NCI-H2171 (cell line): ENCODE results near the gene NDUFB8.

ENCODE experiments used
- DNase-seq: peaks from one replicate; lab custom pipeline; 2025; lab: John Stamatoyannopoulos, UW

Gene NDUFB8

DNA sequence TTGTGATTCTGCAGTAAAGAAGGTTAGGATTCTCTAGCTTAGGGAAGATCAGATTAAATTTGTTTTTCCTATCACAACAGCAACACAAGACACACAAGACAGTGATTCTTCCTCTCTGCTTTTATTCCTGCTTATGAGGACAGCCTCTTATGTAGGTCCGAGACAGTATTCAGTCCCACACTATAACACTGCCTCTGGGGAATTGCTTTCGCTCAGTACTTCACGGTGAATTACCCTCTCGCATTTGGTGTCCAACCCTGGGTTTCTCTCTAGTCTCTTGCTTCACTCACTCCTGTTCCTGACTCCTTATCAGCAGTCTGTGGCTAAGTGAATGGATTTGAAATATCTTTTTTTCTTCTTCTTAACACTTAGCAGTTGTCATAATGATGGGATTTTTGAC is 7.8 kb upstream of the NDUFB8 start:
- no peak for DNase-seq

DNA sequence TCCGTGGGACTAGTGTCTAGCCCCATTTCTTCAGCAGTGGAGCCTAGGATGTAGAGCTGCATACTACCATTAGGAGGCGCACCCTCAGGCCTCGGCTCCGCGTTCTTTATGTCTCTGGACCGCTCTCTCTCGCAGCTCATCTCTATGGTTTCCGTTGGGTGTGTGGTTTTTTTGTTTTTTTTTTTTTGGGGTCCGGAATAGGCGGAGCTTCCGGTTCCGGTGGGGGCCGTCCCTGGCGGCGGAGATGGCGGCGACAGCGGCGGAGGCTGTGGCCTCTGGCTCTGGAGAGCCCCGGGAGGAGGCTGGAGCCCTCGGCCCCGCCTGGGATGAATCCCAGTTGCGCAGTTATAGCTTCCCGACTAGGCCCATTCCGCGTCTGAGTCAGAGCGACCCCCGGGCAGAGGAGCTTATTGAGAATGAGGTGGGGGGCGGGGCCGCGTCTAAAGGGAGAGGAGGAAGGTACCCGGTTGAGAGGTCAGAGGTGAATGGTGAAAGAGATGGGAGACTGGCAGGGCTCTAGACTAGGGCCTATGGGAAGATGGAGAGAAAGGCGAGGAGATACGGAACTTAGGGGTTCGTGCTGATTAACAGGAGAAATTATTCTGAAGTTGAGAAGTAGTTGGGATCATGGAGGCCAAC is 6.2 kb upstream of the NDUFB8 start, which contains the start of gene HIF1AN:
Gene HIF1AN (plus strand): TSS at position 229 of the 639 bp plus-strand sequence. CDS start 16 bp downstream, at position 245.
- DNase-seq, result peak; percentile 88

DNA sequence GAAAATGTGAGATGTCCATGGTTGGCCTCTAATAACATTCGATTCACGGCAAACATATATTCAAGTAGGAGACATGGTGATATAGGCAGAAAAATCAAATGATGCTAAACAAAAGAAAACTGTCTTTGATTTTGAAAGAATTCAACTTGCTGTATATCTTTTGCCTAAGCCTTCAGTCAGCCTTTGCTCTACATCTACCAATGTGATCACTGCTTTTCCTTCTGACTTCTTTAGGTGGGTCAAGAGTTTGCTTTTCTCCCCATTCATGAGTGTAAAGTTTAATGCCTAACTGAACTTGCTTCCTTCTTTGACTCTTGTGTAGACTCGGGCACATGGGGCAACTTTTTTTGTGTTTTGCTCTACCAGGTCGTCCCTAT is 5.7 kb upstream of the NDUFB8 start:
- DNase-seq, result no peak

DNA sequence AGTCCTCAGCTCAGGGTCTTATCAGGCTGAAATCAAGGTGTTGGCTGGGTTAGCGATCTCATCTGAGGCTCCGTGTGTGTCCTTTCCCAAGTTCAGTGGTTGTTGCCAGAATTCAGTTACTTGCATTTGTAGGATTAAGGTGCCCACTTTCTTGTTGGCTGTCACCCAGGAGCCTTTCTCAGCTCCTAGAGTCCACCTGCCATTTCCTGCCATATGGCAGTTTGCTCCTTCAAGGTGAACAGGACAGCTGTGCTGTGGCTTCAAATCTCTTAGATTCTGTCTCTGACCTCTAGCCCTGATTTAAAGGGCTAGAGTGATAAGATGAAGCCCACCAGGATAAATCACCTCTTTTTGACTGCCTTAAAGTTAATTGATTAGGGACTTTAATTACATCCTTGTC is 5.1 kb upstream of the NDUFB8 start:
- DNase-seq, result peak; percentile 18

DNA sequence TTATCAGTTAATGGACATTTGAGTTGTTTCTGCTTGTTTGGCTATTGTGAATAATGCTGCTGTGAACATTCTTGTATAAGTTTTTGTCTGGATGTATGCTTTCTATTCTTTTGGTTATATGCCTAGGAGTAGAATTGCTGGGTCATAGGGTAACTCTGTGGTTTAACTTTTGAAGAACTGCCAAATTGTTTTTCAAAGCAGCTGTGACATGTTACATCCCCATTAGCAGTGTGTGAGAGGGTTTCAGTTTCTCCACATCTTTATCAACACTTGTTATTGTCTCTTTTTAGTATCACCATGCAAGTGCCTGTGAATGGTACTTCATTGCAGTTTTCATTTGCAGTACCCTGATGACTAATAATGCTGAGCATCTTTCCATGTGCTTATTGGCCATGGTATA is 2.1 kb upstream of the NDUFB8 start:
- no peak for DNase-seq

DNA sequence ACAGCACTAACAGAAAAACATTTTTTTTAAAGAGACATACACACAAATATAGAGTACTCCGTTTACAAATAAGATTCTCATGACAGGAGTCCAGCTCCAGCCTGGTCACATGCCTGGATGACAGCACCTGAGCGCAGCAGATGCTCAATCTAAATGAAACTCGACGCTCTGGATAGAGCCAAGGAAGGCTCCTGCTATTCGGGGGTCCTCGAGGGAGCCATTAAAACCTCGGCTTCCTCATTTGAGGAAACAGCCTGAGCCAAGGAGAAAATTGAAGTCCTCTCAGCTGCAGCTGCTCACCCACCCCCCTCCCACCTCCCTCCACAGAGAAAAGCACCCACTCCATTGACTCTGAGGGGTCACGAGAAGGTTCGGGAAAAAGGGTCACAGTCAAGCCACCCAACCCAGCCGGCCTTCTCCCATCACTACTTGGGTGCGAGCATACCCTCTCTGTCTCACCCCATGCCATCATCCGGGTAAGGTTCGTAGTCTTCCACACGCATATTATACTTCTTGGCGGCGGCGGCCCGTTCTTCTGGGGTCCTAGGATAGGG is 673 bp downstream of the NDUFB8 start:
- peak; percentile 67 for DNase-seq

DNA sequence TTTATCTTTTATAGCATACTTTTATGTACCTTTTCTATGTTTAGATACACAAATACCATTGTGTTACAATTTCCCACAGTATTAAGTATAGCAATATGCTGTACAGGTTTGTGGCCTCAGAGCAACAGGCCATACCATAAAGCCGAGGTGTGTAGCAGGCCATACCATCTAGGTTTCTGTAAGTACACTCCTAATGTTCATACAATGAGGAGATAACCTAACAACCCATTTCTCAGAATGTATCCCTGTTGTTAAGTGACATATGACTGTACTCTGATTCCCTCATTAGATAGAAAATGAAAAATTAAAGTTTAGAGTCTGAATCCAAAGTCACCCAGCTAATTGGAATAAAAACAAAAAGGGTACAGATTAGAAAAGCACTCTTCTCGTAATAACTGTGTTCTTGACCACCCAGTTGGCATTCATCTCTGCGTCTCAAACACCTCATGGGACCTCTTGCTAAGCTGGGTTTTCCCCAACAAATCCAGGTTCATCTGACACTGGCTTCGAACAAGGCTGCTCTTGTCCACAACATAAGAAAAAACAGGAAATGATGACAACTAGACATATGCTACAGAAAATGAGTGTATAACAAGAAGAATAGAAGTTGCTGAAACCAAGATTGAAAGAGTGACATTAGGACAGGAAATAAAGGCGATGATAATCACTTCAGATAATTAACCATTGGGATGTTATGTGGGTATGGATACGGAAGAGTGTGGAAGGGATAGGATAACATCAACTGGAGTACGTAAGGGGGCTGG is 1.4 kb downstream of the NDUFB8 start:
- no peak for DNase-seq

DNA sequence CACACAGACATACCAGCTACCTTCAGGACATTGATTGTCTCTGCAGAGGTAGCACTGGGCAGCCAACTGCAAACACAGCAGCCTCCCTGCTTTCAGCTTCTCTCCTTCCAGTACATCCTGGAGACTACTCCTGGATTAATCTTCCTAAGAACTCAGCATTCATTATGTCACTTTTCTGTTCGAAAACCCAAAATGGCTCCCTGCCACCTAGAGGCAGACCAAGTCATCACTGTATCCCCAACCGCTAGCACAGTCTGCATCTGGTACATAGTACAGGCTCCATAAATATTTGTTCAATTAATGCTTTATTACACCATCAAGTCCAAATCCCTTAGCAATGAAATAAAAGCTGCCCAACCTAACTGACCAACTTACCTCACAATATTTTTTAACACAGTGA is 5.0 kb downstream of the NDUFB8 start:
- DNase-seq, result no peak

DNA sequence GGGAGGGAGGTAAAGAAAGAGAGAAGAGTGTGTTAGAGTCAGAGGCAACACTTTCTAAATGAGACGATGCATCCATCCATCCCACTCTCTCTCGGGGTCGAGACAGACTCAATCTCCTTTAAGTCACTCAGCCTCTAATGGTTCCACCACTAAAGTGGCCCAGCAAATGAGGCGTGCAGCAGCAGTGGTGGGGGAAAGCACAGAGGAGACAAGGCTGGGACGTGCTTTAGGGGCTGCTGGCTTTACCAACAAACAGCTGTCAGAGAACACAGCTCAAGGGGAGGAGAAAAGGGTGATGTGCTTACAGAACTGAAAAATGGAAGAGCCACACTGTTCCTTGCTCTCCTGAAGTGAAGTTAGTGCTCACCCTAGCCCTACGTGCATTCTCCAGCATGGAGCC is 5.5 kb downstream of the NDUFB8 start:
- no peak for DNase-seq

DNA sequence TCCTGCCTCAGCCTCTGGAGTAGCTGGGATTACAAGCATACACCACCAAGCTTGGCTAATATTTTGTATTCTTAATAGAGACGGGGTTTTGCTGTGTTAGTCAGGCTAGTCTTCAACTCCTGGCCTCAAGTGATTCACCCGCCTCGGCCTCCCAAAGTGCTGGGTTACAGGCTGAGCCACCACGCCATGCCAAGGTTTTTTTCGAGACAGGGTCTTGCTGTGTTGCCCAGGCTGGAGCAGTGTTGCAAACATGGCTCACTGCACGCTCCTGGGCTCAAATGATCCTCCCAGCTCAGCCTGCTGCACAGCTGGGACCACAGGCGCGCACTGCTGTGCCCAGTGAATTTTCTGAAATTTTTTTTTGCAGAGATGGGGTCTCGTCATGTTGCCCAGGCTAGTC is 6.7 kb downstream of the NDUFB8 start:
- no peak for DNase-seq

DNA sequence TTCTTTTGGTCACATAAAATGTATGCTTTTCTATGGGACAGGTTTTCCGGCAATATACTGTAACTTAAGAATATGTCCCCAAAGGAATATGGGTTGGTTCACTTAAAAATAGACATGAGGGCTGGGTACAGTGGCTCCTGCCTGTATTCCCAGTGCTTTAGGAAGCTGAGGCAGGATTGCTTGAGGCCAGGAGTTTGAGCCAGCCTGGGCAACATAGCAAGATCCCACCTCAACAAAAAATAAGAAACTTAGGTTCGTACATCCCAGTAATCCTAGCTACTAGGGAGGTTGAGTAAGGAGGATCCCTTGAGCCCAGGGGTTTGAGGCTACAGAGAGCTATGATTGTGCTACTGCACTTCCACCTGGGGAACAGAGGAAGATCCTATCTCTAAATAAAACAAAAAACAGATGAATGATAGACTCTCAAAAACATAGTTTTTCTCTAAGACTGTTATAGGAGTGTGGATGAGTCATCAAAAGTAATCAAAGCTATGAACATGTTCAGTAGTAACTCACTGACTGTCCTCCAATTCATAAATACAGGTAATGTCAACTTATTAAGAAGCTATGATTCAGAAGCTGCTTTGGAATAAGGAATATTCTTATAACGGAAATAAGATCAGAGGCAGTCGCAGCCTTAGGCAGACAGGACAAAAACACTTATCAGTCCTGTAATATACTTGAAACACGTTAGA is 7.4 kb downstream of the NDUFB8 start:
- DNase-seq, result no peak

DNA sequence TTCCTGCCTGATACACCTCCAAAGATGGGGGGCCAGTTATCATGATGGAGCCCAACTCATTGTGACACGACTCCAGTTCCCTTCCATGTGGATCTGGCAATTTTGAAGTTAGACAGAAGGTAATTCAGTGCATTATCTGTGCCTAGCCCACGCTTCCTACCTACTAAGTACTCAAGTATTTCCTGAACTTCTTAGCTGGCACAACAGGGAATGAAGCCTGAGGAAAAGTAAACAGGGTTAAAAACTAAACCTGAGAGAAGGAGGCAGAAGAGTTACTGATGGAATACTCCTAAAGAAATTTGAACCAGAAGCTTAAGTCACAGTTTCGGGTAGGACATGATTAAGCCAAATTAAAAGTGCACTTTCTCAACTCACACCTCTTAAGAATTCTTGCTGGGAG is 8.9 kb downstream of the NDUFB8 start:
- no peak for DNase-seq

DNA sequence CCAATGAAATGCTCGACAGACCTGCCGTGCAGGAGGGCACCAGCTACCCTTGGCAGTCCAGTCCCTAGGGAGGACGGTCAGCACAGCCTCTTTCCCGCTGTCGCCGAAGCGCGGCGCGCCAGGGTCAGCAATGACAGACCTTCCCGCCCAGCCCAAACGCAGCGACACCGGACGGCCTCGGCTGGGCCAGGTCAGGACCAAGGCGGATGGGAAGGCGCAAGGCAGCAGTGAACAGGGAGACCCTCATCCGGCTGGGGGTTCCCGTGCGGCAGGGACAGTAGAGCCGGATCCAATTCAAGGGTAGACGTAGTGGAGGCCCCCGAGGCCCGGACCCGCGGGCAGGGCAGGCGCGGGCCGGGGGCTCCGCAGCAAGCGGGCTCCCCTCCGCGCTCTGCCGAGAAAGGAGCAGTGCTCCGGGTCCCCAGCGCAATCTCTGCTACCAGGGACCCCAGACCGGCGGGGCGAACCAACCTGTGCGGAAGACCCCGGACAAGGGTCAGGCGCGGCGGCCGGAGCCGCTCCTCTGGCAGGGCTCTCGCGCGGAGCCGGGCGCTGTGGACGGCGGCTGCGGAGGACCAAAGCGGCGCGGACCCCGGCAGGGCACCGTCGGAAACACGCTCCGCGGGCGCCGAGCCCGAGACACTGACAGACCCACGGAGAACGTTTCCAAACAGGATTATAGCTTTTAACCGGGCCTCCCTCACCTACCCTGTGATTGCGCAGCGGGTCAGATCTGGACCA is 10.2 kb downstream of the NDUFB8 start, which contains the start of gene SEC31B:
Gene SEC31B (minus strand): TSS at position 551 of the 741 bp plus-strand sequence. CDS start 2,909 bp downstream, outside the sequence.
- DNase-seq, result no peak

DNA sequence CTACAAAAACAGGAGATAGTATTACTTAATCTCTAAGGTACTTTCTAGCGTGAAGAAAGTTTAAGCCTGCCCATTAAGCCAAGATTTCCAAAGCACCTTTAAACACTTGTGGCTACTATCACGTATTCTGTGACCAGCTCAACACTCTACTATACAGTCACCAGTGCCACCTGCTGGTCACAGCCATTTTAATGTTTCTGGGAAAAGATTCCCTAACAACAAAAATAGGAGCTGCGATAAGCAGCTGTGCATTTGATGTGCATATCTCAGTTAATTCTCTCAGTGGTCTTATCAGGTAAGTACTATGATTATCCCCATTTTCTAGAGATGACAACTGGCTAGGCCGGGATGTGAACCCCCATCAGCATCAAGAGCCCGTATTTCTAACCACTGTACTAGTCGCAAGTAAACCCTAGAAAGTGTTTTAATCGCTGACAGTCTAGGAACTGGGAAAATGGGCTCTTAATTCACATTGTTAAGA is 10.9 kb downstream of the NDUFB8 start:
- no peak for DNase-seq

DNA sequence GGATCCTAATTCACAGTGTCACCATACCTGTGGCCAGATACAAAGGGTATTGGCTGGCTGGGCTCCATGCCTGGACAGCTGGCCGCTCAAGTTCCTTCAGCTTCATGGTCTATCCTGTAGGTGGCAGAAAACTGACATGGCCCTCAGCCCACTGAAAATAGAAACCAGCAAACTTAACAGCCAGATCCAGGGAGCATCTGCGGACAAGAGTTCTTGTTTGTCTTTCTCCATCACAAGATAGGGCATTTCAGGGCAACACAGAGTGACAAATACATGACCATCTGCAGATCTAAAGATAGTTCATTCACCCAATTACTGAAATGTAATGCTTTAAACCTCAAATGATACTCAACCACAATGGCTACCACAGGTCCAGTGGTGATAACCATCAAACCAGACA is 12.8 kb downstream of the NDUFB8 start:
- no peak for DNase-seq

DNA sequence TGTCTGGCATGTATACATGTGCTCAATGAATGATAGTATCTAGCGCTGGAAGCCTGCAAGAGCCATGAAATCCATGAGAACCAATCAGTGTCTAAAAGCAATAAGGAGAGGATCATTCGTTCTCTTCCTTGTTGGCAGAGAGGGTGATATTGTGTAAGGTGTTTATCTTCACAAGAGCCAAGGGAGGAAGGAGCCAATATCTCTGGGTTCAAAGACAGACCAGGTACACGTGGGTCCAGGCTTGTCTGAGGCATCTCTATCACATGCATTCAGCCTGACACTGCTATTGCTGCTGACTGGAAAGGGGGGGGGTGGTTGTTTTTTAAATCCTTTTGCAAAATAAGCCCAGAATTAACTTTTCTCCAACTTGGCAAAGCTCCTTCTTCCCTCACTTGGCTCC is 14.1 kb downstream of the NDUFB8 start:
- DNase-seq, result no peak

DNA sequence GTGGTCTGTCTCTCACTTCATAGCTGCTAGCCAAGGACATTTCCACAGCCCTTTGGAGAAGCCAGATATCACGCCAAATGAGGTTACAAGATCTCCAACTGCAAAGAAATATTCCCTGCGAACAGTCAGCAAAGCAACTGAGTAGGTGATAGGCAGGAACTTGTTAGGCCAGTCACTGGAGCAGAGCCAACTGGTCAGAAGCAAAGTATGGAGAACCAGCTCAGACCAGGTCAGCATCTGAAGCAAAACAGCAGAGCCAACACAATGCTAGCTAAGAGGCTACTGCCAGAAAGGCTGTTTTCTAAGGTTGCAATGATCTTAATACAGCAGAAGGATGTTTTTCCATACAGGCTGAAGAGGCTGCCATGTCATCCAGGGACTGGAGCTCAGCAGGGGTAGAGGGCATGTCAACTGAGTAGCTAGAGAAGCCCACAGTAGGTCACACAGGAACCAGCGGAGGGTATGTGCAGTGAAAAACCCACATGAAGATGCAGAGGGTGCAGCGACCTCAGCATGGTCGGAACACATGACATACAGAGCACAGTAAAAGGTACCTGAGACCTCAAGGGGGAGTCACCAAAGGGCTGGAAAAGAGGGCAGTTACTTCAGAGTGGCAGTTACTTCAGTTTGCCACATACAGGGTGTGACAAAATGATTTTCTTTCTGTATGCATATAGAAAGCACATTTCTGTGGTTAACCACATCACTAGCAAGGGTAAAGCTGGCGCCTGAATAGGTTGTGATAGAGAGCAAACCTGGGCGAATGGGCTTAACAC is 18.9 kb downstream of the NDUFB8 start:
- DNase-seq, result no peak

DNA sequence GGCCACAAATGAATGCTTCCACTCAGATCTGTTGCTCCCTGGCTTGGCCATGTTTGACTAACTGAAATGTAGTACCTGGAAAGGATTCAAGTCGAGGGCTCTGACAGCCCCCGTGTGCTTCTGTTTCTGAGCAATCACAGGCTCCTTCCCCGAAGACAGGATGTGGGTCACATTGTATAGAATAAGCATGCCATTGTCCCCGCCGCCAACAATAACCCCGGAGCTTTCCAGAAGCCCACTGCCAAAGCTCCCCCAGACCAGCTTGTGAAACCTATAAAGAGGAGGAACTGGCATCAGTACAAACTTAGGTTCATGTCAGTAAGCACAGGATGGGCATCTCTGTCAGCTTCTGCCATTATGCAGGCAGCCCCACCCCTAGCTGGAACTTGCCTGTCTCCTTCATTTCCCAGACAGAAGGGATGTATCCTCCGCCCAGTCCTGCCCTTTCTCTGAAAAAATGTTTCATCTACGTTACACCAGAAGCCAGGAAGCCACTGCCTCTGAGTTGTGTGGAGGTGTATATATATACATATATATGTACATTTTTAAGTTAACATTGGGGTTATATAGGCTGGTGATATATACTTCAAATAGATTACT is 20.3 kb downstream of the NDUFB8 start:
- no peak for DNase-seq

DNA sequence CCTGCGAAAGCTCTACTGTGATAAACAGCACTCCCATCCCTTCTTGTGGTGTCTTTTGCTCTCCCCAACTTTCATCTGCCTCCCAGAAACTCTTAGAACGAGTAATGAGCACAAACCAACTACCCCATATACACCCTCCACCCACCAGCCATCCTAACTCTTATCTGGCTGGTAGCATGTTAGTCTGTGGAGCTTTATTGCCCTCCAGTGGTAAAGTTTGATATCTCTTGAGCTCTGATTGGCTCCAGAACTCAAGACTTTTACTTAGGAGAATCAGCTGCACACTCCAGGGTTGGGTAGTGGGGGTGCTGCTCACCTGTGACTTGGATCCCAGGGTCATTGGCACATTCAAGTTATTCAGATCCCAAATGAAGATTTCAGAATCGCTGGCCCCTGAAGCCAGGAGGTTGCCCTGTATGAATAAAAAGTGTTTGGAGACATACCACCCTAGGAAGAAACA is 20.9 kb downstream of the NDUFB8 start:
- DNase-seq, result peak; percentile 6

DNA sequence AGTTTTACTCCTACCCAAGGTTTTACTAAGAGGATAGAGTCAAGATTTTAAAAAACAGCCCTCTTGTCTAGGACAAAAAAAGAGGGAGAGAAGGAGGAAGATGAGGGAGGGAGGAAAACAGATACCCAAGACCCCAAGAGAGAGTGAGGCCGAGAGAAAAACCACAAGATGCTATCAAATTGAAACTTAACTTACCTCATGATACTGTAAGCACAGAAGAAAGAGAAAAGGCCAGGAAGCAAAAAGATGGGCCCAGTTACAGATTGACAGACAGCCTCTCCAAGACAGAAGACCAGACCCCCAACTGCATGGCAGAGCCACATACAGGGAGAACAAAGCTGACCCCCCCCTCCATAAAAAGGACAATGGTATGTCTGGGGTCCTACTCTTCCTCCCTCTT is 21.4 kb downstream of the NDUFB8 start:
- no peak for DNase-seq

DNA sequence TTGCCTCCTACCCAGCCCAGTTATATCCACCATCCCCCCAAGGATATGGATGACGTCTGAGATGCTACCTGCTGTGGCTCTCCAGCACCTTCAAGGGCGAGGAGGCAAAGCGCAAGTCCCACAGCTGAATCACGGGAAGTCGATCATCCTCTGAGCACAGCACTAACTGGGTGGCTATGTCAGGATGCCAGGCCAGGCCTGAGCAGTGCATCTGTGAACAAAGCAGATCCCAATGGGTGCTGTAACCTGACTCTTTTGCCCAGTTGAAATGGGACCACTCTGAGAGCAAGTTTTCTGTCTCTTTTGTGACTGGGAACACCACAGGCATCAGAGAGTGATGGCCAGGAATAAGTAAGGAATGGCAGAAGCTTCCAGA is 22.3 kb downstream of the NDUFB8 start:
- no peak for DNase-seq
